ENCODE data around the gene DDX55.

The DDX55 gene

DNA sequence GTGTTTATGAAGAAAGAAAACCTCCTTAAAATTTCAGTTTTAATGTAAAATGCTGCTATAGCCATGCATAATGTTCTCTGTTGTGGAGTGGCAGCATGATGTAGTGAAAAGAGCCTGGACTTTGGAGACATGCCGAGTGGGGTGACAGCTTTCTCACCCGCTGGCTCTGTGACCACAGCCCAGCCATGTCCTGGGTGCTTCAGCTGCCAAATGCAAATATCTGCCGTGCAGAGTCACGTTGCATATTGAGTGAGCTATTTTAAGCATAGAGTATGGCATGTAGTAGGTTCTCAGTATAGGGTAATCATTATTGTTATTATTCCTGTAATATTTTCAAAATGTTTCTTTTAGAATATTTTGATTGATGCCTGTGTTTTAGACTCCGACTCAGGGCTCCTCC, 53.5 kb downstream of the DDX55 start:
- TF ChIP-seq POLR2AphosphoS5 (IDR thresholded peaks at IDR 0.05; ENCODE audit: low read depth, low read length) (no peak), FOXP2 (optimal IDR thresholded peaks at IDR 0.05; ENCODE audit: borderline replicate concordance, extremely low read depth, extremely low read length, insufficient read depth) (no peak), SIN3A (IDR thresholded peaks at IDR 0.05; ENCODE audit: borderline replicate concordance, insufficient read depth, low read length) (no peak), TAF1 (IDR thresholded peaks at IDR 0.05; ENCODE audit: borderline replicate concordance, insufficient read depth, low read length) (no peak)
- TF ChIP-seq, protein P1, sequence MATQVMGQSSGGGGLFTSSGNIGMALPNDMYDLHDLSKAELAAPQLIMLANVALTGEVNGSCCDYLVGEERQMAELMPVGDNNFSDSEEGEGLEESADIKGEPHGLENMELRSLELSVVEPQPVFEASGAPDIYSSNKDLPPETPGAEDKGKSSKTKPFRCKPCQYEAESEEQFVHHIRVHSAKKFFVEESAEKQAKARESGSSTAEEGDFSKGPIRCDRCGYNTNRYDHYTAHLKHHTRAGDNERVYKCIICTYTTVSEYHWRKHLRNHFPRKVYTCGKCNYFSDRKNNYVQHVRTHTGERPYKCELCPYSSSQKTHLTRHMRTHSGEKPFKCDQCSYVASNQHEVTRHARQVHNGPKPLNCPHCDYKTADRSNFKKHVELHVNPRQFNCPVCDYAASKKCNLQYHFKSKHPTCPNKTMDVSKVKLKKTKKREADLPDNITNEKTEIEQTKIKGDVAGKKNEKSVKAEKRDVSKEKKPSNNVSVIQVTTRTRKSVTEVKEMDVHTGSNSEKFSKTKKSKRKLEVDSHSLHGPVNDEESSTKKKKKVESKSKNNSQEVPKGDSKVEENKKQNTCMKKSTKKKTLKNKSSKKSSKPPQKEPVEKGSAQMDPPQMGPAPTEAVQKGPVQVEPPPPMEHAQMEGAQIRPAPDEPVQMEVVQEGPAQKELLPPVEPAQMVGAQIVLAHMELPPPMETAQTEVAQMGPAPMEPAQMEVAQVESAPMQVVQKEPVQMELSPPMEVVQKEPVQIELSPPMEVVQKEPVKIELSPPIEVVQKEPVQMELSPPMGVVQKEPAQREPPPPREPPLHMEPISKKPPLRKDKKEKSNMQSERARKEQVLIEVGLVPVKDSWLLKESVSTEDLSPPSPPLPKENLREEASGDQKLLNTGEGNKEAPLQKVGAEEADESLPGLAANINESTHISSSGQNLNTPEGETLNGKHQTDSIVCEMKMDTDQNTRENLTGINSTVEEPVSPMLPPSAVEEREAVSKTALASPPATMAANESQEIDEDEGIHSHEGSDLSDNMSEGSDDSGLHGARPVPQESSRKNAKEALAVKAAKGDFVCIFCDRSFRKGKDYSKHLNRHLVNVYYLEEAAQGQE (IDR thresholded peaks at IDR 0.05; ENCODE audit: insufficient read depth in 1 of 2, low read depth in 2 of 2, low read length in 2 of 2) = no peak

DNA sequence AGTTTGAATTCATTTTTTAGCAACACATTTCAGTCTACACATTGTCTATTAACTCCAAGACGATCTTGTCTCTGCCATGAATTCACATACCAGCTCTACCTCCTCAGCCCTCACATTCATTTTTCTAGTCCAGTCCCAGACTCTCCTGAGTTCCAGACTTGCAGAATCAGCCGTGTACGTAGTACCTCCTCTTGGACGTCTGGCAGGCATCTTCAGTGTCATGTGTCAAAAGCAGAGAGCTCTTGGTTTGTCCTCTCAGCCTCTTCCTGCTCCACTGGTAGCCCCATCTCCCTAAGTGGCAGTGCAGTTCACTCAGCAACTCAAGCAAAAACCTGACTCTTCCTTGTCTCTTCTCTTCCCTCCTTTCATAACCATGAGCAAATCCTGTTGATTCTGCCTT, 54.5 kb downstream of the DDX55 start:
- TF ChIP-seq FOXP2 (optimal IDR thresholded peaks at IDR 0.05; ENCODE audit: borderline replicate concordance, extremely low read depth, extremely low read length, insufficient read depth) (no peak), POLR2AphosphoS5 (IDR thresholded peaks at IDR 0.05; ENCODE audit: low read depth, low read length) (no peak), SIN3A (IDR thresholded peaks at IDR 0.05; ENCODE audit: borderline replicate concordance, insufficient read depth, low read length) (no peak), TAF1 (IDR thresholded peaks at IDR 0.05; ENCODE audit: borderline replicate concordance, insufficient read depth, low read length) (no peak)
- TF ChIP-seq, protein P1 (IDR thresholded peaks at IDR 0.05; ENCODE audit: insufficient read depth in 1 of 2, low read depth in 2 of 2, low read length in 2 of 2) = no peak

DNA sequence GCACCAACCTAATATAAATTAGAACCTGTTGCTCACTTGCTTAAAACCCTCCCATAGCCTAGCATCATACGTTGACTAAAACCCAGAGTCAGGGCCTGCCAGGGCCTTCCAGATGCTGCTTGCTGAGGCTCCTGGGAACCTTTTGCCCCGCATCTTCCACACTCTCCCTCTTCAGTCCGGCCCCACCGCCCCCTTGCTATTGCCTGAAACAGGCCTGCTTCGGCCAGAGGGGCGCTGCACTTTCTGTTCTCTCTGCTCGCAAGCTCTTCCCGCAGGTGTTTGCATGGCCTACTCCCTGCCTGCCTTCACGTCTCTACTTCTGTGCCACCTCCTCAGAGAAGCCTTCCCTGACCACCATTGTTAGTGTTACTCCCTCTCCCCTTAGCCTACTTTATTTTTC, 55.3 kb downstream of the DDX55 start:
- TF ChIP-seq SIN3A (IDR thresholded peaks at IDR 0.05; ENCODE audit: borderline replicate concordance, insufficient read depth, low read length) = no peak
- TF ChIP-seq FOXP2 (optimal IDR thresholded peaks at IDR 0.05; ENCODE audit: borderline replicate concordance, extremely low read depth, extremely low read length, insufficient read depth) = no peak

DNA sequence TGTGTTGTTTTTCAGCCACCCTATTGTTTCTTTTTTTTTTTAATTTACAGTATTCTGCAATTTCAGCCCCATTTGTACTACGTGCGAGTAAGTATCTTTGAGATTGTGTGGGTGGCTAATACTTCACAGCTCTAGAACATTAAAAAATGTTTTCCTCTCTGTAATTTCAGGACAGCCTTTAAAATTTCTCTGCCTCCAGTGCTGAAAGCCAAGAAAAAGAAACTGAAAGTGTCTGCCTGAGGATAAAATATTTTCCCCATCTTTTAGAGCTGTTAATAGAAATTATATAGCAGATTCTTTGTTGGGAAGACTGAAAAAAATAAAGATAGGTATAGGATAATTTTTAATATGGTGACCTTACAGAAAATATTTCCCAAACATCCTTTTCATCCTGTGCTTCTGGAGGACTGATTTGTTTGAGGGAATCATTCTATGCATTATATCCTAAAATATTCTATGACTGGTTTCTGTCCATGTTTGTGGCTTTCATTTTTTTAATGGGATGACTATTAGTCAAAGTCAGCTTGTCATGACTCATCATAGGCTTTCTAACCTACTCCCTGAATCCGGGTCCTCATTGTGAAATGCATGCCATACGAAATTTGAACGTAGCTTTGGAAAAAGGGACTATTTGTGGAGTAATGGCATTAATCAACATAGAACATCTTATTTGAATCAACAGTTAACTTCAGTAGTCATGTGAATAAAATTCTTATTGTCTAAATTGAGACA, 58.3 kb downstream of the DDX55 start:
- TF ChIP-seq POLR2AphosphoS5 (IDR thresholded peaks at IDR 0.05; ENCODE audit: low read depth, low read length) (no peak), TAF1 (IDR thresholded peaks at IDR 0.05; ENCODE audit: borderline replicate concordance, insufficient read depth, low read length) (no peak), SIN3A (IDR thresholded peaks at IDR 0.05; ENCODE audit: borderline replicate concordance, insufficient read depth, low read length) (no peak), FOXP2 (optimal IDR thresholded peaks at IDR 0.05; ENCODE audit: borderline replicate concordance, extremely low read depth, extremely low read length, insufficient read depth) (no peak)
- TF ChIP-seq, protein P1 (IDR thresholded peaks at IDR 0.05; ENCODE audit: insufficient read depth in 1 of 2, low read depth in 2 of 2, low read length in 2 of 2) = no peak

DNA sequence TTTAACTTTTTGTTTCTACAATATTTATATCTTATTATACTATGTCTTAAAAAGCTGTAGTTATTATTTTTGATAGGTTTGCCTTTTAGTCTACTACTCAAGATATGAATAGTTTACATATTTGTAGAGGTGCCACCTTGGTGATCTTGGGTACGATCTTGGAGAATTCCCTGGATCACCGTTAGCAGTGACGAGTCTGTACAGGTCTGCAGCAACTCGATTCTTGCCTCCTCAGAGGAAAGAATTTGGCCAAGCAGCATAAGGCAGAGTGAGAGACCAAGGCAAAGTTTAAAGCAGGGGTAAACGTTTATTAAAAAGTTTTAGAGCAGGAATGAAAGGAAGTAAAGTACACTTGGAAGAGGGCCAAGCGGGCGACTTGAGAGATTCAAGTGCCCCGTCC, 65.9 kb downstream of the DDX55 start:
- TF ChIP-seq, protein P1 (IDR thresholded peaks at IDR 0.05; ENCODE audit: insufficient read depth in 1 of 2, low read depth in 2 of 2, low read length in 2 of 2) = no peak
- TF ChIP-seq SIN3A (IDR thresholded peaks at IDR 0.05; ENCODE audit: borderline replicate concordance, insufficient read depth, low read length) (no peak), POLR2AphosphoS5 (IDR thresholded peaks at IDR 0.05; ENCODE audit: low read depth, low read length) (no peak), FOXP2 (optimal IDR thresholded peaks at IDR 0.05; ENCODE audit: borderline replicate concordance, extremely low read depth, extremely low read length, insufficient read depth) (no peak), TAF1 (IDR thresholded peaks at IDR 0.05; ENCODE audit: borderline replicate concordance, insufficient read depth, low read length) (no peak)
